Measurements from ENCODE around the gene BLOC1S4.
"Not testable (repeated sequence)": the region's sequence is repeated elsewhere in the genome, so short reads cannot be mapped to it uniquely, and the experiment has no call there.

BLOC1S4 gene

GRCh38 chr4:6746721-6747293, 30.8 kb downstream of the BLOC1S4 start:
- DNase-seq = no peak

GRCh38 chr4:6747294-6748051, 31.5 kb downstream of the BLOC1S4 start:
- DNase-seq = no peak

- DNase-seq = no peak
These were observed 32.3 kb downstream of the BLOC1S4 start for GRCh38 chr4:6748286-6748685.

GRCh38 chr4:6749340-6750171, 33.6 kb downstream of the BLOC1S4 start:
- DNase-seq = no peak

DNA sequence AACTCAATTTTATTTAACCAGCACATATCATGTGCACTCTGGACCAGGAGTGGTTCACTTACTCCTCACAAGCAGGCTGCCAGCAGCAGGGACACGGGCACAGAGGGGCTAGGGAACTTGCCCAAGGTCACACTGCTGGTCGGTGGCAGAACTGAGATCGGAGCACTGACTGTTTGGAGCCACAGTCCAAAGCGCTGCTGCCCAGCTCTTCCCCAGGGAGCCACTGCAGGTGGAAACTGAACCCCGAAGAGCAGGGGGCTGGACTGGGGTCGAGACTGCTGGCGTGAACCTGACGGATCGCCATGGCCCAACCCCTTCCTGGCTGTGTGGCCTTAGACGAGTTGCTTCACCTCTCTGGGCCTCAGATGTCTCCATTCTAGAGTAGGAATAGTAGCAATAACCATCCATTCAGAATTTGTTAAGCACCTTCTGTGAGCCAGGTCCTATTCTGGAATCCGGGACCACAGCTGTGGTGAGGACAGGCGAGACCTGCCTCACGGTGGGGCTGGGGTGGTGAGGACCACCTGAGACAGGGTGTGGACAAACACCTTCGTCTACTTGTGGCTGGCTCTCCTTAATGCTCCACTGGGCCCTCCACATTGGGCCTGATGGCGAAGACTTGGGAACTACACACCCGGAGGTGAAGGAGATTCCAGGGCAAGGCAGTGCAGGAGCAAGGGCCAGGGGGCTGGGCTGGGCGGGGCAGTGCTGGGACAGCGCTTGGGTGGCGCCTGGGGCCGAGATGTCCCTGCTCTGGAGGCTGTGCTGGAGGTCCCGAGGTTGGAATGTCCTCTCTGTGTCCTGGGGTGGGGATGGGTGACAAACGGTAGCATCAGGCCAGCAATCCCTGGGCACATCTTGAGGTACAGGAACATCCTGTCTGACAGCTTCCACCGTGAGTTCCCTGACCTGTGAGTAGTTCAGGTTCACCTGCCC, 34.6 kb downstream of the BLOC1S4 start:
- no peak for DNase-seq

DNA sequence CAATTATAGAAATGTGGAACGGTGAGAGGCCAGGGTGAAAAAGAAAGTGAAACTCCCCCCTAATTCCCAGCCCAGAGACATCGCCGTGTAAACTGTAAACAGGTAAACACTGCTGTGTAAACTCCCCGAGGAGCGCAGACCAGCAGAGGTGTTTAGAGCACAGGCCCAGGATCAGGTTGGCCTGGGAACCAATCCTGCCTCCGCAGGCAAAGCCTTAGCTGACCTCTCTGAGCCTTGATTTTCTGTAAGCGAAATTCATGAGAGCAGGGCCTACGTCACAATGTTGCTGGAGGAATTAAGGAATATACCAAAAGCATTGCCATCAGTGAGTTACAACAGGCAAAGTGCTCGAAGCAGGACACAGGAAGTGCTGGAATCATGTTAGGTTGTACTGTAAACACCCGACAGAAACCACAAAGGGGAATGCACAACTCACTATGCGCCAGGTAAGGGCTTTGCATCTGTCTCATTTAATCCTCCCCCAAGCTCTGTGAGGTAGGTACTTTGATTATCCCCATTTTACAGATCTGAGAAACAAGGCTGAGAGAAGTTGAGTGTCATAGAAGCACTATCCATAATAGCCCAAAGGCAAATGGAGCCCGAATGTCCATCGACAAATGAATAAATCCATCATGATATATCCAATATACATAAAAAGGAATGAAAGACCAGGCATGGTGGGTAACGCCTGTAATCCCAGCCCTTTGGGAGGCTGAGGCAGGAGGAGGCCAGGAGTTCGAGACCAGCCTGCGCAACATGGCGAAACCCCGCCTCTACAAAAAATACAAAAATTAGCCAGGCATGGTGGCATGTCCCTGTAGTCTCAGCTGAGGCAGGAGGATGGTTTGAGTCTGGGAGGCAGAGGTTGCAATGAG, 35.9 kb downstream of the BLOC1S4 start:
- no peak for DNase-seq

GRCh38 chr4:6752486-6752829, 36.5 kb downstream of the BLOC1S4 start:
- no peak for DNase-seq

- DNase-seq = no peak
These were observed 37.2 kb downstream of the BLOC1S4 start for GRCh38 chr4:6753103-6753560.

DNA sequence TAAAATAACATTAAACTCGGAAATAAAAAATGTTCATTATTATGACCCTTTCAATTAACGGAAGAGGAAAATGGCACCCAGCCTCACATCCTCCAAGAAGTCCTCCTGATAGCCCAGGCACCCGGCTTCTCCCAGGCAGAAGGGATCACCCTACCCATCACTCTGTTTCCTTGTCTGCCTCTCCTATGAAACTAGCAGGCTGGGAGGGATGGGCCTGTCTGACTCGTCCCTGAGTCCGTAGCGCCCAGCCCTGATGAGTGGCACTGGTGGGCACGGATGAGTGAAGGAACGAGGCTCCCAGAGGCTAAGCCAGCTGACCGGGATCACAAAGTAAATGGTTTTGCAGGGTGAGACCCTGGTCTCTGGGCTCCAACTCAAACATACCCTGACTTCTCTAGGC, 37.9 kb downstream of the BLOC1S4 start:
- DNase-seq = no peak

DNA sequence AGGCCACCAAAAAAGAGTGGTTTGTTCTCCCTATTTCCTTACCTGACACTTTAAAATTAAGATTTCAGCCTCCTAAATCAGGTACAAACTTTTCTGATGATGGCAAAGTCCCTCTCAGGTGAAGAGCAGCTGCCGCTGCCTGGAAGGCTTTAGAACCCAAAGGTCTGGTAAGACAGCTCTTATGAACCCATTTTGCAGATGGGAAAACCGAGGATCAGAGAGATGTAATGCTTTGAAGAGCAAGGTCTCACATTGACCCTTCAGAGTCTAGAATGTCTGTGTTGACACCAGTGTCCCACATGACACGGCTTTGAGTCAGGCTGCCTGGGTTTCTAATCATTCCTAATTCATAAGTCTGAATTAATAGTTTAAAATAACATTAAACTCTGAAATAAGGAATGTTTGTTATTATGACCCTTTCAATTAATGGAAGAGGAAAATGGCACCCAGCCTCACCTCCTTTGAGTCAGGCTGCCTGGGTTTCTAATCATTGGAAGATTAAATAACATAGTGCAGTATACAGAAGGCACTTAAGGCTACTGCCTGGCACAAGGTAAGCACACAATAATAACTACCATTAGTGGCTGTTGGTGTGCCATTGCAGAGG, 38.6 kb downstream of the BLOC1S4 start:
- no peak for DNase-seq

DNA sequence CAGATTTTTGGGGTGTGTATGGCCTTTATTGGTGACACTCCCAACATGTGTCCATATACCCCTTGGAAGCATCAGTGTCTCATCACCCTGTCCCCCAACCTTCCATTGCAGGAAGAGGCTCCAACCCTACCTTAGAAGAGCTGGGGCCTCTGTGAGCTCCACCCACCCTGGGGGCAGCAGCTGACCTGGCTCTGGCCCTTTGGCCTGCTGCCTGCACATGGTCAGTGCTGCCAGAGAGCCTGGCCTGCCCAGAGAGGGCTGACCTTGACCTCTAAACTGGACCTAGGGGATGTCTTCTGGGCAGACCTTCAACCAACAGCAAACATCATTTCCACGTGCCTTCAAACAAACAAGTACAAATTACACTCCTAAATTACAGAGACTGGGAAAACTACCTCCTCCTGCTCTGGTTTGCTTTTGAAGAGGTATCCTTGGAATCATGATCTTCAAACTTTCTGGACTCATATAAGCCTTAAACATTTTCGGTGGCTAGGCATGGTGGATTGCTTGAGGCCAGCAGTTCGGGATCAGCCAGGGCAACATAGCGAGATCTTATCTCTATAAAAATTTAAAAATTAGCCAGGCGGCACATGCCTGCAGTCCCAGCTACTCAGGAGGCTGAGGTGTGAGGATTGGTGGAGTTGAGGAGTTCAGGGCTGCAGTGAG, 39.2 kb downstream of the BLOC1S4 start:
- no peak for DNase-seq

- not testable (repeated sequence) for DNase-seq
These were observed 40.4 kb downstream of the BLOC1S4 start for GRCh38 chr4:6756345-6756744.

DNA sequence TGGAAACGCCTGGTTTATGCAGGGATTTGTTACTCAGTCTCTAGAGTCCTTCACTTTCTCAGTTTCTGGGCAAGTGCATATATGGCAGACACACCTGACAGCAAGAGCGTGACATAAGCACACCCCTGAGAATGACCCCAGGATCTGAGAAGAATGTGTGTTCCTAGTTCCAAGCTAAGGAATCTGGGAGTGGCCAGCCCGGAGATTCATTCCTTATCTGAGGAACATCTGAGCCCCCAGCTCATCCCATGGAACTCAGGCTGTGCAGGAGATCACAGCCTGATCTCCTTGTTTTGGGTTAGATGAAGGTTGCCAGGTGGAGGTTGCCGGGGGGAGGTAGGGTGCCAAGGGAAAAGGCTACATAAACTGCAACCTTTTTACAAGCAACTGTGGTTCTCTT, 42.8 kb downstream of the BLOC1S4 start:
- DNase-seq = no peak

GRCh38 chr4:6760865-6761264, 44.9 kb downstream of the BLOC1S4 start:
- no peak for DNase-seq

DNA sequence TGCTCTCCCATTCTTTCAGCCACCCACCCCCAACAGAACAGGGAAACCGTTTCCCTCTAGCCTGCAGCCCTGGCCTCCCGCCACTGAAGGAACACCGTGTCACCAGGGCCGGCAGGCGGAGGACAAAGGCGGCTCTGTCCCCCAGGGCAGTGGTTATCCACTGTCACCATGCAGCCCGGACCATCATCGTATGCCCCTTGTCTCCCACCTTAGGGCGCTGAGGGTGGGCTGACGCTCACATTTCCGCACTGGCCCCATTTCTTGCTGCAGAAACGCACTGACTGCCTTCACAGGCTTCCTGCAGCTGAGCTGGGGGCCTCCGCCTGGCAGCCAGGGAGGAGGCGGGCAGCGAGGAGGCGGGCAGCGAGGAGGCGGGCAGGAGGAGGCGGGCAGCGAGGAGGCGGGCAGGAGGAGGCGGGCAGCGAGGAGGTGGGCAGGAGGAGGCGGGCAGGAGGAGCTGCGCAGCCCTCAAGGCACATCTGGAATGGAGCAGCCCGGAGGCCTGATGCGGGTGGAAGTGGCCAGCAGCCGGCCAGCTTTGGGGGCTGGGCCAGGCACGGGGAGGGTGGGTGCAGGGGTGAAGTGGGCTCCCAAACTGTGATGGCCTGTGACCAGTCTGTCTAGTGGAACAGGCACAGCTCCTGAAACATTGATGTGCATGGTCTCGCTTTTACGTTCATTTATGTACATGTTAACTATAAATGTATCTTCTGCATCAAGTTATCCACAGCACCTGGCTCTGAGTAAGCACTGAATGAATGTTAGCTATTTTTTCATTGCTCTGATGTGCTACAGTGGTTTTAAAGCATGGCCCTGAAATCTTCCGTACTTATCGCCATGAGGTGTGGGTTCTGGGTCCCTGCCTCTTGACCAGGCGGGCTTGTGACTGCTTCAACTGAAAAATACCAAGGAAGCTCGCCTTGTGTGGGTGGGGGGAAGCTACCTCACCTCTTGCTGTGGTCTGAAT, 46.0 kb downstream of the BLOC1S4 start:
- peak; percentile 66 for DNase-seq

DNA sequence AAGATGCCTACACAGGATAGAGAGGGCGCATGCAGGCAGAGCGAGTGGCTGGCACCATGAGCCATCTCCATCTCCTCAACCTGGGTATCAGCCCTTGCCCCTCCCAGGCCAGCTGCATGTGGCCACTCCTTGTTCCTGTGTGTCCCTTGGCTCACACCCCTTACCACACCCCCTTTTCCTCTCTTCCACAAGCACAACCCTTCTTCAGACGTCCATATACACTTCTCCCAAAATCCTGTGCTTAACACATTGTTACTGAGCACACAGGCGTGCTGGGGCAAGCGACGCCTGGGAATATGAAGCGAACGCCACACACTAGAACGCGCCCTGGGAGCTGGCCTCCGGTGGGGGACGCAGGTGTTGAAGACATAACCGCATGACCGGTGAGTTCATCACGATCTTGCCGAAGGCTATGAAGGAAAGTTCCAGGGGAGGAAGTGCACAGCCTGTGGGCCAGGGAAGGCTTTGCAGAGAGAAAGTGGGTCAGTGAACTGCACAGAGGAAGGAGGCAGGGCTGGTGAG, 47.4 kb downstream of the BLOC1S4 start:
- DNase-seq = no peak

DNA sequence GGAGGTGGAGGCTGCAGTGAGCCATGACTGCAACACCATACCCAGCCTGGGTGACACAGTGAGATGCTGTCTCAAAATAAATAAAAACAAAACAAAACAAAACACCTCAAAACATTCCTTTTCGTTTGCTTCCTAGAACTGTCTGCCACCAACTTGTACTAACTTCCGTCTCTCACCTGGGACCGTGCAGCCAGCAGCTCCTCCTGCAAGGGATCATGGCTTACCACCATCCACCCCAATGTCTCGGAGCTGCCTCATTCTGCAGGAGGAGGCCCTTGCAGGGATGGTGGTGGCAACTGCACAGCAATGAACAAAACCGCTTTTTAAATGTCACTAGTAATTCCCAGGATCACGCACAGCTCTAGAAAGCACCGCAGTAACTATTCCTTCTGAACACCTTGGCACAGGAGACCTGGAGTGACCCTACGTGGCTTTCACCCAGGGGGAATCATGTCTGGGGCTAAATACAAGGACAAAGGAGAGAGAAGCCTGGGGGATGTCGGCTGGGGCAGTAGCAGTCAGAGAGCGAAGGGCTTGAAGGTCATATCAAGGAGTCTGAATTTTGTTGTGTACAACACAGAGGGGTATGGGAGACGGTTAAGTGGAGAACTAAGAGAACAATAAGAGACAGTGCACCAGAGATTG, 49.1 kb downstream of the BLOC1S4 start:
- no peak for DNase-seq

DNA sequence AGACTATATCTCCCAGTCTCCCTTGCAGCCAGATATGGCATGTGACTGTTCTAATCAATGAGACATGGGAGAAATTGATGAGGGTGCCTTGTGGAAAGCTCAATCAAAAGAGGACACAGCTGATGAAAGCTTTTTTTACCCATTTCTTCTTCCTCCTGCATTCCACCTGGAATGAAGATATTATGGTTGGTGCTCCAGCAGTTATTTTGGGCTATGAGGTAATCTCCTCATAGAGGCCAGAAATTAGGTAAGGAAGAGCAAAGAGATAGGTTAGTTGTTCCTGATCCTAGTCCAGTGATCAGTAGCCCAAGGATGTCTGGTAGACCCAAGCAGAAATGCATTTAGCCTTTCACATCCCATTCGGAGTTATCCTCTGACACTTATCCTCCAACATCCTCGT, 49.7 kb downstream of the BLOC1S4 start:
- no peak for DNase-seq
